PC-3 (cell line): ENCODE data around the gene ANAPC10. TPM values are rescaled to one million over a fixed set of nuclear protein-coding genes. Genes with fewer than 3 reads are reported as not detected.
"Not testable (repeated sequence)": the region's sequence is repeated elsewhere in the genome, so short reads cannot be mapped to it uniquely, and the experiment has no call there.

Source experiments
- ATAC-seq: fragments of 200-7000 bp; cut with Tn5 transposase; 2 replicates; pipeline ENCODE4 v1.9.1; 2020; ENCODE audit warnings: mild to moderate bottlenecking, moderate library complexity
- BruUV-seq: library from RNA; stranded (reverse); fragments of 400-500 nt; replicated peaks from 2 replicates; lab custom pipeline; 2021; lab: Mats Ljungman, UMichigan
- CTCF ChIA-PET: fragments of 300-600 bp; sonication (Branson Sonifier 250); formaldehyde crosslinking; loops from one replicate; lab custom pipeline; 2022; ENCODE audit warnings: antibody characterized with exemption; lab: Charles Lee
- POLR2A ChIA-PET: fragments of 300-600 bp; sonication (Branson Sonifier 250); formaldehyde crosslinking; loops from one replicate; lab custom pipeline; 2022; ENCODE audit warnings: antibody characterized with exemption; ENCODE audit not compliant: unreplicated experiment; lab: Charles Lee
- DNase-seq: peaks from one replicate; pipeline ENCODE4 v3.0.0-alpha.2; 2015
- H2AFZ ChIP-seq: fragments of 300-600 bp; sonication (generic); 2 replicates; pipeline ENCODE4 v1.6.0; 2016; ENCODE audit warnings: antibody characterized with exemption, low read length
- H3F3A ChIP-seq: fragments of 300-600 bp; sonication (generic); one replicate; pipeline ENCODE4 v1.6.0; 2017; ENCODE audit warnings: antibody characterized with exemption, low read length, control low read depth, mild to moderate bottlenecking; ENCODE audit not compliant: unreplicated experiment
- H3K27ac ChIP-seq: fragments of 300-600 bp; sonication (generic); 2 replicates; pipeline ENCODE4 v1.5.1; 2016; ENCODE audit warnings: mild to moderate bottlenecking, low read length
- H3K27me3 ChIP-seq: fragments of 300-600 bp; sonication (generic); 2 replicates; pipeline ENCODE4 v1.6.1; 2016; ENCODE audit warnings: low read length, mixed read lengths
- H3K36me3 ChIP-seq: fragments of 300-600 bp; sonication (generic); 2 replicates; pipeline ENCODE4 v1.6.1; 2016; ENCODE audit warnings: low read depth, mixed run types, low read length, mixed read lengths
- H3K4me1 ChIP-seq: fragments of 300-600 bp; sonication (generic); 2 replicates; pipeline ENCODE4 v1.5.1; 2016; ENCODE audit warnings: low read length; ENCODE audit not compliant: insufficient read depth
- H3K4me2 ChIP-seq: fragments of 300-600 bp; sonication (generic); 2 replicates; pipeline ENCODE4 v1.6.0; 2016; ENCODE audit warnings: low read length
- H3K4me3 ChIP-seq: fragments of 300-600 bp; sonication (generic); 2 replicates; pipeline ENCODE4 v1.5.1; 2016; ENCODE audit warnings: mild to moderate bottlenecking, low read length, mixed read lengths
- H3K79me2 ChIP-seq: fragments of 300-600 bp; sonication (generic); 2 replicates; pipeline ENCODE4 v1.6.1; 2017; ENCODE audit warnings: low read length, mixed read lengths
- H3K9ac ChIP-seq: fragments of 300-600 bp; sonication (generic); 2 replicates; pipeline ENCODE4 v1.6.0; 2016; ENCODE audit warnings: mild to moderate bottlenecking, low read length
- H3K9me2 ChIP-seq: fragments of 300-600 bp; sonication (generic); replicated peaks from 2 replicates; pipeline ENCODE4 v1.6.1; 2016; ENCODE audit warnings: mixed run types, low read length, mixed read lengths
- H3K9me3 ChIP-seq: fragments of 300-600 bp; sonication (generic); 2 replicates; pipeline ENCODE4 v1.6.1; 2016; ENCODE audit warnings: low read length, mixed read lengths
- H4K20me1 ChIP-seq: fragments of 300-600 bp; sonication (generic); 2 replicates; pipeline ENCODE4 v1.6.1; 2016; ENCODE audit warnings: low read length, mixed read lengths
- EZH2 ChIP-seq: fragments of 300-600 bp; sonication (generic); IDR thresholded peaks from one replicate; pipeline ENCODE4 v1.6.1; 2017; ENCODE audit warnings: antibody characterized with exemption, mild to moderate bottlenecking, low read length; ENCODE audit not compliant: unreplicated experiment
- EZH2phosphoT487 ChIP-seq: fragments of 300-600 bp; sonication (generic); IDR thresholded peaks from 2 replicates; pipeline ENCODE4 v1.6.1; 2018; ENCODE audit warnings: mild to moderate bottlenecking, antibody characterized with exemption, low read length, borderline replicate concordance
- intact Hi-C: fragments of 100-400 bp; cut with micrococcal nuclease; formaldehyde crosslinking; loops from 2 replicates; pipeline ENCODE4 v1.9.0; 2023
- total RNA-seq: library from RNA; depleted of rRNA; stranded (reverse); fragments of >200 nt; gene quantifications from 2 replicates; pipeline ENCODE4 v1.2.3, GENCODE V29; 2014
- TF ChIP-seq, protein P1 (sequence below): fragments of 300-600 bp; sonication (generic); conservative IDR thresholded peaks from 2 replicates; pipeline ENCODE4 v1.5.1; 2017; ENCODE audit warnings: antibody characterized with exemption, low read depth, mild to moderate bottlenecking, low read length

ANAPC10 gene
- total RNA-seq, 1 experiment from 2014 or later: 33.1 TPM

DNA sequence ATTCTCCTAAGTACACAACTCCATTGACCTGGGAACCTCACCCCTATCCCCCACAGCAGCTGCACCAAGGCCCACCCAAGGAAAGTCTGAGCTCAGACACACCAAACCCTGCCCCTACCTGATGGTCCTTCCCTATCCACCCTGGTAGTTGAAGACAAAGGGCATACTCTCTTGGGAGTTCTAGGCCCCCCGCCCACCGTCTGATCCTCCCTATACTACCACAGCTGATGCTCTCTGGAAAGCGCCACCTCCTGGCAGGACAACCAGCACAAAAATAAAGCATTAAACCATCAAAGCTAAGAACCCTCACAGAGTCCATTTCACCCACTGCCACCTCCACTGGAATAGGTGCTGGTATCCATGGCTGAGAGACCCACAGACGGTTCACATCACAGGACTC is 83.6 kb downstream of the ANAPC10 start:
- H3K9me2 ChIP-seq: no peaks in the 10 kb centered on the region
- H3K79me2 ChIP-seq: 0 out of 2 replicates have a peak, but pooled peaks cover 5% of the 10 kb centered on the region
- no peak for DNase-seq
- no peak overlapping the region for H3K4me3 ChIP-seq
- no peak for ATAC-seq
- H3F3A ChIP-seq: no peaks in the 10 kb centered on the region
- no peak overlapping the region for H2AFZ ChIP-seq
- no peaks in the 10 kb centered on the region for H3K4me1 ChIP-seq
- no peak overlapping the region for H3K27ac ChIP-seq
- TF ChIP-seq, protein P1, sequence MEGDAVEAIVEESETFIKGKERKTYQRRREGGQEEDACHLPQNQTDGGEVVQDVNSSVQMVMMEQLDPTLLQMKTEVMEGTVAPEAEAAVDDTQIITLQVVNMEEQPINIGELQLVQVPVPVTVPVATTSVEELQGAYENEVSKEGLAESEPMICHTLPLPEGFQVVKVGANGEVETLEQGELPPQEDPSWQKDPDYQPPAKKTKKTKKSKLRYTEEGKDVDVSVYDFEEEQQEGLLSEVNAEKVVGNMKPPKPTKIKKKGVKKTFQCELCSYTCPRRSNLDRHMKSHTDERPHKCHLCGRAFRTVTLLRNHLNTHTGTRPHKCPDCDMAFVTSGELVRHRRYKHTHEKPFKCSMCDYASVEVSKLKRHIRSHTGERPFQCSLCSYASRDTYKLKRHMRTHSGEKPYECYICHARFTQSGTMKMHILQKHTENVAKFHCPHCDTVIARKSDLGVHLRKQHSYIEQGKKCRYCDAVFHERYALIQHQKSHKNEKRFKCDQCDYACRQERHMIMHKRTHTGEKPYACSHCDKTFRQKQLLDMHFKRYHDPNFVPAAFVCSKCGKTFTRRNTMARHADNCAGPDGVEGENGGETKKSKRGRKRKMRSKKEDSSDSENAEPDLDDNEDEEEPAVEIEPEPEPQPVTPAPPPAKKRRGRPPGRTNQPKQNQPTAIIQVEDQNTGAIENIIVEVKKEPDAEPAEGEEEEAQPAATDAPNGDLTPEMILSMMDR: no peak; the same call in 1 of the 2 replicates
- TF ChIP-seq EZH2 (no peak), EZH2phosphoT487 (no peak)
- H3K36me3 ChIP-seq: no peaks in the 10 kb centered on the region
- BruUV-seq: no TSS peak
- no peaks in the 10 kb centered on the region for H3K27me3 ChIP-seq
- no peak overlapping the region for H3K9ac ChIP-seq
- ChIA-PET CTCF (no interaction called here), POLR2A (no interaction called here)
- no peaks in the 10 kb centered on the region for H4K20me1 ChIP-seq
- intact Hi-C loops: no loop called here
- H3K9me3 ChIP-seq: no peaks in the 10 kb centered on the region
- H3K4me2 ChIP-seq: no peak overlapping the region

DNA sequence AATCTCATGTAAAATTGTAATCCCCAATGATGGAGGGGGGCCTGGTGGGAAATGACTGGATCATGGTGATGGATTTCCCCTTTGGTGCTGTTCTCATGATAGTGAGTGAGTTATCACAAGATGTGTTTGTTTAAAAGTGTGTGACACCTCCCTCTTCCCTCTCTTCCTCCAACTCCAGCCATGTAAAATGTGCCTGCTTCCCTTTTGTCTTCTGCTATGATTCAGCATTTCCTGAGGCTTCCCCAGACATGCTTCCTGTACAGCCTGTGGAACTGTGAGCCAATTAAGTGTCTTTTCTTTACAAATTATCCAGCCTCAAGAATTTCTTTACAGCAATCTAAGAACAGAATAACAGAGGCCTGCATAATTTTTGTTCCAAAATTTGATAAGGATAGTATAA is 85.2 kb downstream of the ANAPC10 start:
- no peak overlapping the region for H3K4me3 ChIP-seq
- H3K4me2 ChIP-seq: no peak overlapping the region
- BruUV-seq: no TSS peak
- no peak for TF ChIP-seq EZH2phosphoT487
- no peak for TF ChIP-seq EZH2
- TF ChIP-seq, protein P1: no peak
- H3K27me3 ChIP-seq: no peaks in the 10 kb centered on the region
- no peaks in the 10 kb centered on the region for H3F3A ChIP-seq
- intact Hi-C loops: no loop called here
- H2AFZ ChIP-seq: no peak overlapping the region
- H3K36me3 ChIP-seq: no peaks in the 10 kb centered on the region
- no peak overlapping the region for H3K9ac ChIP-seq
- H3K9me3 ChIP-seq: no peaks in the 10 kb centered on the region
- ATAC-seq (peak; percentile 75), DNase-seq (peak; percentile 41)
- H3K79me2 ChIP-seq: 0 out of 2 replicates have a peak, but pooled peaks cover 3% of the 10 kb centered on the region
- H3K27ac ChIP-seq: peak overlapping the region; percentile 28
- no peaks in the 10 kb centered on the region for H4K20me1 ChIP-seq
- ChIA-PET CTCF (no interaction called here), POLR2A (no interaction called here)
- H3K4me1 ChIP-seq: no peaks in the 10 kb centered on the region
- no peaks in the 10 kb centered on the region for H3K9me2 ChIP-seq

DNA sequence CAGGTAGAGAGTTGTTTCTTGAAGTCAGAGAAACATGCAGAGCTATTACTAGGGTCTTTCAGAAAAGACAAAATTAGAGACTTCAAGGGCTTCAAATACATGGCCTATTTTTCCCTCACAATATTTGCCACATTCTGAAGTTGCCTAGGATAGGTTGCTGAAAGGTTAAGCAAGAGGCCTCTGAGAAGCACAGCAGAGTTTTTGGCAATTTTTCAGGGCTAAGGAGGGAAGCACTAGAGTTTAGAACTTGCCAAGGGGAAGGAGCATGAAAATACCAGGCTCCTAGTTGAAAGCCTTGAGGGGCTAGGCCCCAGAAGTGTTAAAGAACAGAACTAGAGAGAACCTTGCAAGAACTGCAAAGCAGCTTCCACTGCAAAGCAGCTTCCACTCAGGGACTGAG is 86.4 kb downstream of the ANAPC10 start:
- Histone ChIP-seq H3K36me3 (no peaks in the 10 kb centered on the region), H3K79me2 (0 out of 2 replicates have a peak, but pooled peaks cover 3% of the 10 kb centered on the region), H3K4me3 (no peak overlapping the region), H3K4me1 (no peaks in the 10 kb centered on the region), H3K9ac (no peak overlapping the region), H3K9me3 (no peaks in the 10 kb centered on the region), H3K4me2 (no peak overlapping the region), H2AFZ (no peak overlapping the region), H3K27ac (no peak overlapping the region), H3K9me2 (no peaks in the 10 kb centered on the region), H4K20me1 (no peaks in the 10 kb centered on the region), H3F3A (no peaks in the 10 kb centered on the region), H3K27me3 (no peaks in the 10 kb centered on the region)
- ChIA-PET POLR2A (no interaction called here), CTCF (no interaction called here)
- intact Hi-C loops: no loop called here
- DNase-seq: no peak
- TF ChIP-seq, protein P1: no peak
- TF ChIP-seq EZH2 (no peak), EZH2phosphoT487 (no peak)
- no TSS peak for BruUV-seq
- no peak for ATAC-seq

DNA sequence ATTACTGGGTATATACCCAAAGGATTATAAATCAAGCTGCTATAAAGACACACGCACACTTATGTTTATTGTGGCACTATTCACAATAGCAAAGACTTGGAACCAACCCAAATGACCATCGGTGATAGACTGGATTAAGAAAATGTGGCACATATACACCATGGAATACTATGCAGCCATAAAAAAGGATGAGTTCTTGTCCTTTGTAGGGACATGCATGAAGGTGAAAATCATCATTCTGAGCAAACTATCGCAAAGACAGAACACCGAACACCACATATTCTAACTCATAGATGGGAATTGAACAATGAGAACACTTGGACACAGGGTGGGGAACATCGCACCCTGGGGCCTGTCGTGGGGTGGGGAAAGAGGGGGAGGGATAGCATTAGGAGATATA is 87.7 kb downstream of the ANAPC10 start:
- H3K9ac ChIP-seq, H3K79me2 ChIP-seq, H3K4me3 ChIP-seq, POLR2A ChIA-PET, H3K4me1 ChIP-seq, H2AFZ ChIP-seq, intact Hi-C loops, H4K20me1 ChIP-seq, ATAC-seq, DNase-seq, H3K36me3 ChIP-seq, H3K27ac ChIP-seq, H3F3A ChIP-seq, H3K9me3 ChIP-seq, H3K27me3 ChIP-seq, H3K4me2 ChIP-seq, H3K9me2 ChIP-seq, CTCF ChIA-PET, BruUV-seq: not testable (repeated sequence)
